Measurements from ENCODE around the gene C1QTNF12. TPM values are rescaled to one million over a fixed set of nuclear protein-coding genes. Genes with fewer than 3 reads are reported as not detected.
"Not testable (repeated sequence)": the region's sequence is repeated elsewhere in the genome, so short reads cannot be mapped to it uniquely, and the experiment has no call there.

Gene C1QTNF12
- total RNA-seq, 2 experiments from 2014 or later, result 1.8 to 6.1 TPM

- BruUV-seq (replicated peaks), result no TSS peak
Measured at GRCh38 chr1:1197551-1198422, 48.7 kb downstream of the C1QTNF12 start.

GRCh38 chr1:1197188-1197500 lies 49.4 kb downstream of the C1QTNF12 start:
- H3K4me1 ChIP-seq (ENCODE audit: insufficient read depth, low read length, poor library complexity, severe bottlenecking), result no peaks in the 10 kb centered on the region
- TF ChIP-seq CTCF (conservative IDR thresholded peaks at IDR 0.05; ENCODE audit: low read length), result no peak
- TF ChIP-seq EZH2phosphoT487 (IDR thresholded peaks at IDR 0.05; ENCODE audit: borderline replicate concordance, low read depth, low read length), result no peak
- no peaks in the 10 kb centered on the region for H4K20me1 ChIP-seq (ENCODE audit: insufficient read depth, low read length)
- no peak overlapping the region for H3K4me3 ChIP-seq (ENCODE audit: low read depth, low read length, poor library complexity, severe bottlenecking)
- BruUV-seq (replicated peaks), result no TSS peak
- H3K9me2 ChIP-seq (ENCODE audit: insufficient read depth, low read length), result no peaks in the 10 kb centered on the region
- DNase-seq (ENCODE audit: low spot score), result no peak
- H3K4me2 ChIP-seq (ENCODE audit: low read length), result no peak overlapping the region
- no peaks in the 10 kb centered on the region for H3K36me3 ChIP-seq (ENCODE audit: insufficient read depth, low read length)
- H2AFZ ChIP-seq (ENCODE audit: low read length), result no peak overlapping the region
- CTCF ChIA-PET (ENCODE audit: unreplicated experiment), result no interaction called here
- intact Hi-C loops (cut with micrococcal nuclease; ENCODE audit: unreplicated experiment), result no loop called here
- POLR2A ChIA-PET, result no interaction called here
- H3K27ac ChIP-seq (ENCODE audit: low read depth, low read length, poor library complexity, severe bottlenecking), result no peak overlapping the region
- no peaks in the 10 kb centered on the region for H3K9me3 ChIP-seq (ENCODE audit: low read length)
- no peaks in the 10 kb centered on the region for H3K79me2 ChIP-seq (ENCODE audit: insufficient read depth, low read depth, low read length)

More at GRCh38 chr1:1197551-1198422, 48.7 kb downstream of the C1QTNF12 start:
- POLR2A ChIA-PET, result no interaction called here
- no peak for DNase-seq (ENCODE audit: low spot score)
- H3K27ac ChIP-seq (ENCODE audit: low read depth, low read length, poor library complexity, severe bottlenecking), result no peak overlapping the region
- no peaks in the 10 kb centered on the region for H3K36me3 ChIP-seq (ENCODE audit: insufficient read depth, low read length)
- CTCF ChIA-PET (ENCODE audit: unreplicated experiment), result no interaction called here
- TF ChIP-seq EZH2phosphoT487 (IDR thresholded peaks at IDR 0.05; ENCODE audit: borderline replicate concordance, low read depth, low read length), result no peak
- no peak for TF ChIP-seq CTCF (conservative IDR thresholded peaks at IDR 0.05; ENCODE audit: low read length)
- H2AFZ ChIP-seq (ENCODE audit: low read length), result no peak overlapping the region
- no peaks in the 10 kb centered on the region for H4K20me1 ChIP-seq (ENCODE audit: insufficient read depth, low read length)
- H3K4me2 ChIP-seq (ENCODE audit: low read length), result no peak overlapping the region
- no peaks in the 10 kb centered on the region for H3K4me1 ChIP-seq (ENCODE audit: insufficient read depth, low read length, poor library complexity, severe bottlenecking)
- intact Hi-C loops (cut with micrococcal nuclease; ENCODE audit: unreplicated experiment), result no loop called here
- H3K9me2 ChIP-seq (ENCODE audit: insufficient read depth, low read length), result no peaks in the 10 kb centered on the region
- no peaks in the 10 kb centered on the region for H3K9me3 ChIP-seq (ENCODE audit: low read length)
- H3K79me2 ChIP-seq (ENCODE audit: insufficient read depth, low read depth, low read length), result no peaks in the 10 kb centered on the region
- no peak overlapping the region for H3K4me3 ChIP-seq (ENCODE audit: low read depth, low read length, poor library complexity, severe bottlenecking)

DNA sequence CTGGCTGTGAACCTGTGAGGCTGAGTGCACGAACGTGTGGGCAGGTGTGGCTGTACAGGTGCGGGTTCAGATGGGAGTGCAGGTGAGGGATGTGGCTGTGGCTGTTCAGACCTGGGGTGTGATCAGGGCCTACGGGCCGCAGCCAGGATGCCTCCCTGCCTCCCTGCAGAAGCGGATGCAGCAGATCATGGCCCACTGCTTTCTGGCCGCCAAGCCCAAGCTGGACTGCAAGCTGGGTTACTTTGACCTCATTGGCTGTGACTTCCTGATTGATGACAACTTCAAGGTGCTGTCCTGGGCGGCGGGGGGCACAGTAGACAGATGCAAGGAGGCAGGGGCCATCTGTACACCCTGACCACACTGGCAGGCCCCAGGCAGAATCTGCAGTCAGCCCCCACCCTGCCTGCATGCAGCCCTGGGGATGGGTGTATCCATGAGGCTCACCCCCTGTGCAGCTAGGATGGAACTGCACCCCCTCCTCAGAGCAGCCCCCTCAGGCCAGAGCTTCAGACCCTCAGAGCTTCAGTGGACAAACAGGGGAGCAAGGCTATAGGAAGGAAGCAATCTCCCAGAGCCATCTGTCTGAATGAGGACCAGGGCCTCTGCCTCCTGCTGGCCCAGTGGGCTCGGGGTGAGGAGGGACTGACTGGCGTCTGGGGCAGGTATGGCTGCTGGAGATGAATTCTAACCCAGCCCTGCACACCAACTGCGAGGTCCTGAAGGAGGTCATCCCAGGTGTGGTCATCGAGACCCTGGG lies 49.9 kb downstream of the C1QTNF12 start:
- TF ChIP-seq EZH2phosphoT487 (IDR thresholded peaks at IDR 0.05; ENCODE audit: borderline replicate concordance, low read depth, low read length) (no peak), CTCF (conservative IDR thresholded peaks at IDR 0.05; ENCODE audit: low read length) (no peak)
- Histone ChIP-seq H3K4me1 (ENCODE audit: insufficient read depth, low read length, poor library complexity, severe bottlenecking) (no peaks in the 10 kb centered on the region), H3K27ac (ENCODE audit: low read depth, low read length, poor library complexity, severe bottlenecking) (no peak overlapping the region), H2AFZ (ENCODE audit: low read length) (no peak overlapping the region), H3K4me2 (ENCODE audit: low read length) (no peak overlapping the region), H3K9me3 (ENCODE audit: low read length) (no peaks in the 10 kb centered on the region), H3K4me3 (ENCODE audit: low read depth, low read length, poor library complexity, severe bottlenecking) (no peak overlapping the region), H3K79me2 (ENCODE audit: insufficient read depth, low read depth, low read length) (no peaks in the 10 kb centered on the region), H4K20me1 (ENCODE audit: insufficient read depth, low read length) (no peaks in the 10 kb centered on the region), H3K36me3 (ENCODE audit: insufficient read depth, low read length) (no peaks in the 10 kb centered on the region), H3K9me2 (ENCODE audit: insufficient read depth, low read length) (no peaks in the 10 kb centered on the region)
- ChIA-PET POLR2A (no interaction called here), CTCF (ENCODE audit: unreplicated experiment) (no interaction called here)
- intact Hi-C loops (cut with micrococcal nuclease; ENCODE audit: unreplicated experiment), result no loop called here
- BruUV-seq (replicated peaks), result no TSS peak
- DNase-seq (ENCODE audit: low spot score), result no peak

- H4K20me1 ChIP-seq (ENCODE audit: insufficient read depth, low read length); H3K4me1 ChIP-seq (ENCODE audit: insufficient read depth, low read length, poor library complexity, severe bottlenecking); intact Hi-C loops (cut with micrococcal nuclease; ENCODE audit: unreplicated experiment); H3K9me2 ChIP-seq (ENCODE audit: insufficient read depth, low read length); POLR2A ChIA-PET; H3K79me2 ChIP-seq (ENCODE audit: insufficient read depth, low read depth, low read length); H3K4me2 ChIP-seq (ENCODE audit: low read length); H3K4me3 ChIP-seq (ENCODE audit: low read depth, low read length, poor library complexity, severe bottlenecking); CTCF ChIA-PET (ENCODE audit: unreplicated experiment); H2AFZ ChIP-seq (ENCODE audit: low read length); H3K27ac ChIP-seq (ENCODE audit: low read depth, low read length, poor library complexity, severe bottlenecking); BruUV-seq (replicated peaks); DNase-seq (ENCODE audit: low spot score); H3K36me3 ChIP-seq (ENCODE audit: insufficient read depth, low read length); H3K9me3 ChIP-seq (ENCODE audit: low read length): not testable (repeated sequence)
Measured at GRCh38 chr1:1195726-1196125, 50.8 kb downstream of the C1QTNF12 start.

Measured in OCI-LY7 (cell line).